ENCODE results near the gene ZBTB20.

- TF ChIP-seq POLR2A (IDR thresholded peaks at IDR 0.05; ENCODE audit: low read depth) (no peak), CTCF (IDR thresholded peaks at IDR 0.05) (no peak), POLR2AphosphoS5 (IDR thresholded peaks at IDR 0.05) (no peak), EP300 (IDR thresholded peaks at IDR 0.05) (no peak)
Observed at GRCh38 chr3:114308830-114309229, 838.3 kb downstream of the ZBTB20 start.

All from esophagus muscularis mucosa (tissue), 4 donors.